Measurements from ENCODE around the gene RRP7A. TPM values are rescaled to one million over a fixed set of nuclear protein-coding genes. Genes with fewer than 3 reads are reported as not detected.

Gene RRP7A
- total RNA-seq, 1 experiment from 2014 or later: 50.2 TPM

DNA sequence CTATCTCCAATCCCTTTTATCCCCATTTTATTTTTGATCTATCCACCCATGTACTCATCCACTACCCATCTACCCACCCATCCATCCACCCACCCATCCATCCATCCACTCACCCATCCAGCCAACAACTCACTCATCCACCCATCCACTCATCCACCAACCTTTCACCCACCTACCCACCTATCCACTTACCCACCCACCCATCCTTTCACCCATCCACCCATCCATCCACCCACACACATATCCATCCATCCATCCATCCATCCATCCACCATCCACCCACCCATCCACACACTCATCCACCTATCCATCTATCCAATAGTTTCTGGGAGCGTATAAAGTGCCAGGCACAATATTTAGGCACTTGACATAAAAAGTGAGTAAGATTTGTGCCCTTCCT lies 48.2 kb downstream of the RRP7A start:
- Histone ChIP-seq H3K79me2 (ENCODE audit: low read length) (no peaks in the 10 kb centered on the region), H3K4me1 (ENCODE audit: insufficient read depth, low read length) (no peaks in the 10 kb centered on the region), H3K4me2 (ENCODE audit: low read length) (no peak overlapping the region), H3K27me3 (ENCODE audit: low read length) (no peaks in the 10 kb centered on the region), H3K9me2 (replicated peaks; ENCODE audit: low read length) (no peaks in the 10 kb centered on the region), H3K9ac (ENCODE audit: low read length) (no peak overlapping the region), H3K36me3 (ENCODE audit: low read depth, low read length) (no peaks in the 10 kb centered on the region), H2AFZ (ENCODE audit: low read length) (no peak overlapping the region), H3K4me3 (ENCODE audit: low read length) (no peak overlapping the region), H3K9me3 (ENCODE audit: low read length) (no peaks in the 10 kb centered on the region), H3K27ac (ENCODE audit: low read length) (no peak overlapping the region), H4K20me1 (ENCODE audit: low read length) (no peaks in the 10 kb centered on the region), H3F3A (ENCODE audit: low read length, unreplicated experiment) (no peaks in the 10 kb centered on the region)
- POLR2A ChIA-PET (ENCODE audit: unreplicated experiment): no interaction called here
- no peak for ATAC-seq
- no peak for DNase-seq
- intact Hi-C loops (cut with micrococcal nuclease): no loop called here
- TF ChIP-seq, protein P1, sequence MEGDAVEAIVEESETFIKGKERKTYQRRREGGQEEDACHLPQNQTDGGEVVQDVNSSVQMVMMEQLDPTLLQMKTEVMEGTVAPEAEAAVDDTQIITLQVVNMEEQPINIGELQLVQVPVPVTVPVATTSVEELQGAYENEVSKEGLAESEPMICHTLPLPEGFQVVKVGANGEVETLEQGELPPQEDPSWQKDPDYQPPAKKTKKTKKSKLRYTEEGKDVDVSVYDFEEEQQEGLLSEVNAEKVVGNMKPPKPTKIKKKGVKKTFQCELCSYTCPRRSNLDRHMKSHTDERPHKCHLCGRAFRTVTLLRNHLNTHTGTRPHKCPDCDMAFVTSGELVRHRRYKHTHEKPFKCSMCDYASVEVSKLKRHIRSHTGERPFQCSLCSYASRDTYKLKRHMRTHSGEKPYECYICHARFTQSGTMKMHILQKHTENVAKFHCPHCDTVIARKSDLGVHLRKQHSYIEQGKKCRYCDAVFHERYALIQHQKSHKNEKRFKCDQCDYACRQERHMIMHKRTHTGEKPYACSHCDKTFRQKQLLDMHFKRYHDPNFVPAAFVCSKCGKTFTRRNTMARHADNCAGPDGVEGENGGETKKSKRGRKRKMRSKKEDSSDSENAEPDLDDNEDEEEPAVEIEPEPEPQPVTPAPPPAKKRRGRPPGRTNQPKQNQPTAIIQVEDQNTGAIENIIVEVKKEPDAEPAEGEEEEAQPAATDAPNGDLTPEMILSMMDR (conservative IDR thresholded peaks at IDR 0.05; ENCODE audit: low read depth, low read length): no peak
- TF ChIP-seq EZH2phosphoT487 (IDR thresholded peaks at IDR 0.05; ENCODE audit: borderline replicate concordance, low read length): no peak
- TF ChIP-seq EZH2 (IDR thresholded peaks at IDR 0.05; ENCODE audit: low read length, unreplicated experiment): no peak
- CTCF ChIA-PET: no interaction called here
- no TSS peak for BruUV-seq (replicated peaks)

DNA sequence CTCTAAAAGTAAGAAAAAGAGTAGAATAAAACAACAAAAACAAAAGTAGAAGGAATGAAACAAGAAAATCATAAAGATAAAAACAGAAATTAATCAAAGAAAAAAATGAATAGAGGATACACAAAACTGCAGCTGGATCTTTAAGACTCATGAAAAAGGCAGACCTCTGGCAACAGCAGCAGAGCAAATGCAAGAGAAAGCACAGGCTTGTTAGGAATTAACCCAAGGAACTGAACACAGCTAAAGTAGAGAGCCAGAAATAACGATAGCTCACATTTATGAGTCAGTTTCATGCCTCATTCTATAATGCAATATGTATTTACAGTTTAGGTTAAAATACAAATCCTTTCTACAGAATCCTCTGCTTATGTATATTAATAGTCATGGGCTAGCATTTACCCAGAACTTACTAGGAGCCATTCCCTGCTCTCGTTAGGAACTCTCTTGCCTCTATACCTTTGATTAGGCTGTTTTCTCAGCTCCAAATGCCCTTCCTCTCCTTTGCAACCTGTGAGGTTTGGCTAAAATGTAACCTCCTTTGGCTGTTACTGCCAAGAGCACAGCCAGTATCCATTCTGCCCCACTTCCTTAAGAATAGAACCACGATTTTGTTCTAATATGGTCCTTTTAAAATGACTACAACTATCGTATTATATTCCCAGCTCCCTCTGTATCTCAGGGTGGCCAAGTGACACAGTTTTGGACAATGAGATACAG lies 49.1 kb downstream of the RRP7A start:
- no peaks in the 10 kb centered on the region for H3K36me3 ChIP-seq (ENCODE audit: low read depth, low read length)
- H3K4me2 ChIP-seq (ENCODE audit: low read length): no peak overlapping the region
- H3K9ac ChIP-seq (ENCODE audit: low read length): no peak overlapping the region
- POLR2A ChIA-PET (ENCODE audit: unreplicated experiment): no interaction called here
- DNase-seq: no peak
- H3K9me3 ChIP-seq (ENCODE audit: low read length): no peaks in the 10 kb centered on the region
- no peaks in the 10 kb centered on the region for H3K4me1 ChIP-seq (ENCODE audit: insufficient read depth, low read length)
- TF ChIP-seq EZH2 (IDR thresholded peaks at IDR 0.05; ENCODE audit: low read length, unreplicated experiment) (no peak), EZH2phosphoT487 (IDR thresholded peaks at IDR 0.05; ENCODE audit: borderline replicate concordance, low read length) (no peak)
- TF ChIP-seq, protein P1 (conservative IDR thresholded peaks at IDR 0.05; ENCODE audit: low read depth, low read length): no peak
- H3K4me3 ChIP-seq (ENCODE audit: low read length): no peak overlapping the region
- no TSS peak for BruUV-seq (replicated peaks)
- no peaks in the 10 kb centered on the region for H4K20me1 ChIP-seq (ENCODE audit: low read length)
- H2AFZ ChIP-seq (ENCODE audit: low read length): no peak overlapping the region
- H3K27ac ChIP-seq (ENCODE audit: low read length): no peak overlapping the region
- CTCF ChIA-PET: no interaction called here
- intact Hi-C loops (cut with micrococcal nuclease): no loop called here
- H3K9me2 ChIP-seq (replicated peaks; ENCODE audit: low read length): no peaks in the 10 kb centered on the region
- no peak for ATAC-seq
- no peaks in the 10 kb centered on the region for H3F3A ChIP-seq (ENCODE audit: low read length, unreplicated experiment)
- H3K27me3 ChIP-seq (ENCODE audit: low read length): no peaks in the 10 kb centered on the region
- no peaks in the 10 kb centered on the region for H3K79me2 ChIP-seq (ENCODE audit: low read length)

DNA sequence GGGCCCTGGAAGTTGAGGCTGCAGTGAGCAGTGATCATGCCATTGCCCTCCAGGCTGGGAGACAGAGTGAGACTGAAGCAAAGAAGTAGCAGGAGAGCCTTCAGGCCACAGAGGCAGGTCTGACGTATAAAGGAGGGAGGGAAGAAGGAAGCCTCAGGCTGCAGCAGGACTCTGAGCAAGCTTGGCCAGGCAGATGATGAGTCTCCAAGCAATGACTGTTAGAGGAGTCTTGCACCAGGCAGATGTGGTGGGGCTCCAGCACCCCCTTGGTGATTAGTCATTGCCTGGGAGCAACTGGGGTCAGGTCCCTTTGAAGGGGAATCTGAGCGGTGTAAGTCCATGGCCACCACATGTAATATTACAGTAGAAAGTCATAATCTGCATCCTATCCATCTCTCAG lies 50.8 kb downstream of the RRP7A start:
- TF ChIP-seq, protein P1 (conservative IDR thresholded peaks at IDR 0.05; ENCODE audit: low read depth, low read length): no peak
- TF ChIP-seq EZH2phosphoT487 (IDR thresholded peaks at IDR 0.05; ENCODE audit: borderline replicate concordance, low read length): no peak
- no peak for TF ChIP-seq EZH2 (IDR thresholded peaks at IDR 0.05; ENCODE audit: low read length, unreplicated experiment)
- ChIA-PET CTCF (no interaction called here), POLR2A (ENCODE audit: unreplicated experiment) (no interaction called here)
- no peaks in the 10 kb centered on the region for H3K79me2 ChIP-seq (ENCODE audit: low read length)
- no peak overlapping the region for H3K4me3 ChIP-seq (ENCODE audit: low read length)
- H2AFZ ChIP-seq (ENCODE audit: low read length): no peak overlapping the region
- no peak overlapping the region for H3K4me2 ChIP-seq (ENCODE audit: low read length)
- intact Hi-C loops (cut with micrococcal nuclease): no loop called here
- no peaks in the 10 kb centered on the region for H4K20me1 ChIP-seq (ENCODE audit: low read length)
- H3K9me2 ChIP-seq (replicated peaks; ENCODE audit: low read length): no peaks in the 10 kb centered on the region
- ATAC-seq: no peak
- no peaks in the 10 kb centered on the region for H3K9me3 ChIP-seq (ENCODE audit: low read length)
- no TSS peak for BruUV-seq (replicated peaks)
- H3K4me1 ChIP-seq (ENCODE audit: insufficient read depth, low read length): no peaks in the 10 kb centered on the region
- no peak overlapping the region for H3K9ac ChIP-seq (ENCODE audit: low read length)
- no peaks in the 10 kb centered on the region for H3F3A ChIP-seq (ENCODE audit: low read length, unreplicated experiment)
- H3K36me3 ChIP-seq (ENCODE audit: low read depth, low read length): no peaks in the 10 kb centered on the region
- no peak for DNase-seq
- no peak overlapping the region for H3K27ac ChIP-seq (ENCODE audit: low read length)
- no peaks in the 10 kb centered on the region for H3K27me3 ChIP-seq (ENCODE audit: low read length)

Measured in PC-3 (cell line).